HG03097 (cell line): ENCODE data around the gene RECK.
"Not testable (repeated sequence)": the region's sequence is repeated elsewhere in the genome, so short reads cannot be mapped to it uniquely, and the experiment has no call there.

Experiments
- ATAC-seq: cut with Tn5 transposase; IDR thresholded peaks from one replicate; pipeline ENCODE4 v1.9.1; 2021; ENCODE audit not compliant: unreplicated experiment, low FRiP score

Gene RECK

GRCh38 chr9:36110434-36110833 is 73.7 kb downstream of the RECK start:
- no peak for ATAC-seq

GRCh38 chr9:36112516-36112915 is 75.8 kb downstream of the RECK start:
- no peak for ATAC-seq

- ATAC-seq = no peak
These were observed 77.3 kb downstream of the RECK start for GRCh38 chr9:36113999-36114398.

GRCh38 chr9:36116593-36116992 is 79.9 kb downstream of the RECK start:
- ATAC-seq = no peak

GRCh38 chr9:36118201-36118600 is 81.5 kb downstream of the RECK start:
- ATAC-seq = no peak

- ATAC-seq = no peak
These were observed 82.0 kb downstream of the RECK start for GRCh38 chr9:36118706-36119105.

GRCh38 chr9:36119476-36119875 is 82.8 kb downstream of the RECK start:
- no peak for ATAC-seq

GRCh38 chr9:36120705-36121104 is 84.0 kb downstream of the RECK start:
- no peak for ATAC-seq

- no peak for ATAC-seq
These were observed 85.3 kb downstream of the RECK start for GRCh38 chr9:36121971-36122370.

GRCh38 chr9:36123515-36123914 is 86.8 kb downstream of the RECK start:
- no peak for ATAC-seq

GRCh38 chr9:36125062-36125855 is 88.5 kb downstream of the RECK start:
- no peak for ATAC-seq

- no peak for ATAC-seq
These were observed 89.5 kb downstream of the RECK start for GRCh38 chr9:36126016-36126730.

- no peak for ATAC-seq
These were observed 91.0 kb downstream of the RECK start for GRCh38 chr9:36127652-36128244.

- no peak for ATAC-seq
These were observed 91.6 kb downstream of the RECK start for GRCh38 chr9:36128349-36128748.

GRCh38 chr9:36129139-36129538 is 92.4 kb downstream of the RECK start:
- no peak for ATAC-seq

GRCh38 chr9:36131666-36132065 is 95.0 kb downstream of the RECK start:
- not testable (repeated sequence) for ATAC-seq

- no peak for ATAC-seq
These were observed 95.4 kb downstream of the RECK start for GRCh38 chr9:36132086-36132485.

- no peak for ATAC-seq
These were observed 98.2 kb downstream of the RECK start for GRCh38 chr9:36134761-36135505.

- ATAC-seq = no peak
These were observed 99.1 kb downstream of the RECK start for GRCh38 chr9:36135741-36136271.

GRCh38 chr9:36136272-36136893 is 99.7 kb downstream of the RECK start, which contains the start of gene GLIPR2:
TSS of gene GLIPR2 (plus strand) at chr9:36136733. CDS start at chr9:36136779, 46 bp downstream.
- ATAC-seq = peak; percentile 87
